H9 (cell line): ENCODE results near the gene ENO3. TPM values are rescaled to one million over a fixed set of nuclear protein-coding genes. Genes with fewer than 3 reads are reported as not detected.

Experiments used
- DNase-seq: peaks from one replicate; pipeline ENCODE4 v3.0.0-alpha.2; 2017
- H2AFZ ChIP-seq: one replicate; pipeline ENCODE4 v1.6.1; 2013; ENCODE audit warnings: mild to moderate bottlenecking, low read length, control low read depth, moderate library complexity
- H2AK5ac ChIP-seq: 2 replicates; pipeline ENCODE4 v1.6.1; 2013; ENCODE audit warnings: low read length, control low read depth, mixed read lengths; ENCODE audit not compliant: insufficient read length
- H2BK120ac ChIP-seq: one replicate; pipeline ENCODE4 v1.6.1; 2013; ENCODE audit warnings: low read depth, mild to moderate bottlenecking, low read length, control low read depth, inconsistent platforms; ENCODE audit not compliant: poor library complexity, severe bottlenecking
- H2BK12ac ChIP-seq: 2 replicates; pipeline ENCODE4 v1.6.1; 2013; ENCODE audit warnings: low read length, control low read depth, mixed read lengths, low read depth; ENCODE audit not compliant: insufficient read length
- H2BK15ac ChIP-seq: 2 replicates; pipeline ENCODE4 v1.6.1; 2013; ENCODE audit warnings: low read depth, low read length, control low read depth
- H2BK20ac ChIP-seq: one replicate; pipeline ENCODE4 v1.6.1; 2013; ENCODE audit warnings: low read depth, mild to moderate bottlenecking, low read length, control low read depth, inconsistent platforms; ENCODE audit not compliant: poor library complexity, severe bottlenecking
- H2BK5ac ChIP-seq: 2 replicates; pipeline ENCODE4 v1.6.1; 2013; ENCODE audit warnings: low read length, control low read depth, mixed read lengths; ENCODE audit not compliant: insufficient read length
- H3K14ac ChIP-seq: 2 replicates; pipeline ENCODE4 v1.6.1; 2013; ENCODE audit warnings: low read length, control low read depth; ENCODE audit not compliant: insufficient read depth
- H3K18ac ChIP-seq: 2 replicates; pipeline ENCODE4 v1.6.1; 2013; ENCODE audit warnings: low read depth, mild to moderate bottlenecking, mixed read lengths, low read length, control low read depth; ENCODE audit not compliant: insufficient read length
- H3K23ac ChIP-seq: 2 replicates; pipeline ENCODE4 v1.6.1; 2013; ENCODE audit warnings: low read length, control low read depth, mixed read lengths, low read depth; ENCODE audit not compliant: insufficient read length
- H3K23me2 ChIP-seq: 2 replicates; pipeline ENCODE4 v1.6.1; 2013; ENCODE audit warnings: low read depth, mild to moderate bottlenecking, mixed read lengths, low read length, control low read depth; ENCODE audit not compliant: insufficient read length, poor library complexity, severe bottlenecking
- H3K27ac ChIP-seq: 2 replicates; pipeline ENCODE4 v1.5.1; 2013; ENCODE audit warnings: low read length, control low read depth, mixed read lengths, low read depth; ENCODE audit not compliant: insufficient read length
- H3K27me3 ChIP-seq: 2 replicates; pipeline ENCODE4 v1.6.1; 2013; ENCODE audit warnings: low read length, control low read depth, inconsistent platforms; ENCODE audit not compliant: insufficient read depth
- H3K4ac ChIP-seq: 2 replicates; pipeline ENCODE4 v1.6.1; 2013; ENCODE audit warnings: low read depth, mild to moderate bottlenecking, control low read depth, inconsistent platforms, low read length, moderate library complexity
- H3K4me1 ChIP-seq: 2 replicates; pipeline ENCODE4 v1.6.1; 2013; ENCODE audit warnings: low read length, control low read depth, inconsistent platforms; ENCODE audit not compliant: insufficient read depth
- H3K4me2 ChIP-seq: 2 replicates; pipeline ENCODE4 v1.6.1; 2013; ENCODE audit warnings: low read length, control low read depth, mixed read lengths; ENCODE audit not compliant: insufficient read length, insufficient read depth
- H3K56ac ChIP-seq: 2 replicates; pipeline ENCODE4 v1.6.1; 2013; ENCODE audit warnings: low read depth, mild to moderate bottlenecking, mixed read lengths, low read length, control low read depth; ENCODE audit not compliant: insufficient read length
- H3K79me1 ChIP-seq: 2 replicates; pipeline ENCODE4 v1.6.1; 2013; ENCODE audit warnings: low read depth, mild to moderate bottlenecking, moderate library complexity, low read length, control low read depth, inconsistent platforms; ENCODE audit not compliant: insufficient read depth, poor library complexity, severe bottlenecking
- H3K79me2 ChIP-seq: 2 replicates; pipeline ENCODE4 v1.6.1; 2013; ENCODE audit warnings: low read length, control low read depth, inconsistent platforms; ENCODE audit not compliant: insufficient read depth
- H3K9ac ChIP-seq: 2 replicates; pipeline ENCODE4 v1.6.1; 2013; ENCODE audit warnings: low read length, control low read depth, mixed read lengths; ENCODE audit not compliant: insufficient read length; ENCODE audit errors: extremely low read depth
- H3K9me3 ChIP-seq: one replicate; pipeline ENCODE4 v1.6.1; 2013; ENCODE audit warnings: low read depth, low read length, inconsistent platforms; ENCODE audit not compliant: control insufficient read depth
- H3T11ph ChIP-seq: one replicate; pipeline ENCODE4 v1.6.1; 2013; ENCODE audit warnings: mild to moderate bottlenecking, low read length, control low read depth, inconsistent platforms
- H4K20me1 ChIP-seq: one replicate; pipeline ENCODE4 v1.6.1; 2013; ENCODE audit not compliant: control insufficient read depth, insufficient read length, insufficient read depth
- H4K5ac ChIP-seq: 2 replicates; pipeline ENCODE4 v1.6.1; 2013; ENCODE audit warnings: low read depth, mild to moderate bottlenecking, mixed read lengths, low read length, control low read depth; ENCODE audit not compliant: insufficient read length
- H4K8ac ChIP-seq: replicated peaks from 2 replicates; pipeline ENCODE4 v1.6.1; 2013; ENCODE audit warnings: low read length, control low read depth, mixed read lengths, low read depth; ENCODE audit not compliant: insufficient read length
- H4K91ac ChIP-seq: 2 replicates; pipeline ENCODE4 v1.6.1; 2013; ENCODE audit warnings: low read depth, mild to moderate bottlenecking, moderate library complexity, mixed read lengths, low read length, control low read depth; ENCODE audit not compliant: insufficient read length
- H3K27ac Mint-ChIP-seq, 3 experiments: 2 replicates in 2 of 3; 3 replicates in 1 of 3; pipeline ENCODE4 v1.8.0; 2020 to 2021; ENCODE audit warnings: mixed read lengths in 3 of 3, mild to moderate bottlenecking in 1 of 3, moderate library complexity in 1 of 3
- H3K27me3 Mint-ChIP-seq: 2 replicates; pipeline ENCODE4 v1.8.0; 2021; ENCODE audit warnings: low read depth, mild to moderate bottlenecking, moderate library complexity, mixed read lengths
- H3K36me3 Mint-ChIP-seq, 3 experiments: 2 replicates in 2 of 3; 3 replicates in 1 of 3; pipeline ENCODE4 v1.8.0; 2020 to 2021; ENCODE audit warnings: low read depth in 3 of 3, mixed read lengths in 3 of 3; ENCODE audit not compliant: insufficient read depth in 1 of 3
- H3K4me1 Mint-ChIP-seq, 2 experiments: 2 replicates each; pipeline ENCODE4 v1.8.0; 2020; ENCODE audit warnings: mixed read lengths in 2 of 2
- H3K4me3 Mint-ChIP-seq, 2 experiments: 2 replicates in 1 of 2; 3 replicates in 1 of 2; pipeline ENCODE4 v1.8.0; 2020 to 2021; ENCODE audit warnings: mild to moderate bottlenecking in 2 of 2, mixed read lengths in 2 of 2, moderate library complexity in 1 of 2
- H3K9me3 Mint-ChIP-seq, 2 experiments: 2 replicates in 1 of 2; 3 replicates in 1 of 2; pipeline ENCODE4 v1.8.0; 2020; ENCODE audit warnings: mild to moderate bottlenecking in 2 of 2, mixed read lengths in 2 of 2, moderate library complexity in 1 of 2
- WGBS: extraction: QIAGEN DNeasy Blood & Tissue Kit; methylation state at CpG from one replicate; pipeline ENCODE4 v1.1.7; 2013; ENCODE audit warnings: missing lambda C conversion rate, low lambda C conversion rate, mixed read lengths; ENCODE audit not compliant: insufficient read length; ENCODE audit errors: extremely low coverage; 5-methylcytosine and 5-hydroxymethylcytosine counted together
- total RNA-seq: library from RNA; stranded (reverse); gene quantifications from 2 replicates; pipeline ENCODE4 v1.2.1, GENCODE V29; 2021
- TF ChIP-seq, protein P1 (sequence below): fragments of 200-600 bp; sonication (generic); conservative IDR thresholded peaks from 3 replicates; pipeline ENCODE4 v1.8.0; 2021; ENCODE audit warnings: antibody characterized with exemption, mild to moderate bottlenecking

Gene ENO3
- total RNA-seq, 1 experiment from 2014 or later, result 25.4 TPM

DNA sequence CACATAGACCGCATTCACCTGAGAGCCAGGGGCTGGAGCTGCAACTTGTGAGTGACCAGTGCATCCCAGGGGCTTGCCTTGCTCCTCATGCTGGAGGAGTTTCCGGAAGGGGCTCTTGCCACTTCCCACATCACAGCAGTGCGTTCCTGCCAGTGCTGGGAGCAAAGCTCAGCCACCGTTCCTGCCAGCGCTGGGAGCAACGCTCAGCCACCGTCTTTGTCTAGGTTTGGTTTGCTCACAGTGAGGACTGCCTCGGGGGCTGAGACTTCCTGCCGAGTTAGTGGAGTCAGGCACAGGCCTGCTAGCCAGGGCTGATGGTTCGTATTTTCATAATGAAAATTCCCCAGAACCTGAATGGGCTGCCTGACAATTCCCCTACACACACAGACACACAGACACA lies 42.6 kb upstream of the ENO3 start:
- Mint-ChIP-seq H3K27ac (no peak overlapping the region), H3K36me3 (no peaks in the 10 kb centered on the region), H3K27me3 (peaks cover 16% of the 10 kb centered on the region), H3K4me1 (peaks cover 9 to 12% of the 10 kb centered on the region in 2 experiments), H3K9me3 (no peaks in the 10 kb centered on the region), H3K4me3 (no peak overlapping the region)
- H3K23ac ChIP-seq, result no peak overlapping the region
- H2BK120ac ChIP-seq, result no peak overlapping the region
- H4K91ac ChIP-seq, result no peak overlapping the region
- H2BK15ac ChIP-seq, result no peak overlapping the region
- no peak overlapping the region for H2BK20ac ChIP-seq
- peak; percentile 84 for DNase-seq
- TF ChIP-seq, protein P1, sequence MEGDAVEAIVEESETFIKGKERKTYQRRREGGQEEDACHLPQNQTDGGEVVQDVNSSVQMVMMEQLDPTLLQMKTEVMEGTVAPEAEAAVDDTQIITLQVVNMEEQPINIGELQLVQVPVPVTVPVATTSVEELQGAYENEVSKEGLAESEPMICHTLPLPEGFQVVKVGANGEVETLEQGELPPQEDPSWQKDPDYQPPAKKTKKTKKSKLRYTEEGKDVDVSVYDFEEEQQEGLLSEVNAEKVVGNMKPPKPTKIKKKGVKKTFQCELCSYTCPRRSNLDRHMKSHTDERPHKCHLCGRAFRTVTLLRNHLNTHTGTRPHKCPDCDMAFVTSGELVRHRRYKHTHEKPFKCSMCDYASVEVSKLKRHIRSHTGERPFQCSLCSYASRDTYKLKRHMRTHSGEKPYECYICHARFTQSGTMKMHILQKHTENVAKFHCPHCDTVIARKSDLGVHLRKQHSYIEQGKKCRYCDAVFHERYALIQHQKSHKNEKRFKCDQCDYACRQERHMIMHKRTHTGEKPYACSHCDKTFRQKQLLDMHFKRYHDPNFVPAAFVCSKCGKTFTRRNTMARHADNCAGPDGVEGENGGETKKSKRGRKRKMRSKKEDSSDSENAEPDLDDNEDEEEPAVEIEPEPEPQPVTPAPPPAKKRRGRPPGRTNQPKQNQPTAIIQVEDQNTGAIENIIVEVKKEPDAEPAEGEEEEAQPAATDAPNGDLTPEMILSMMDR, result no peak
- H2AK5ac ChIP-seq, result no peak overlapping the region
- H3K9ac ChIP-seq, result no peak overlapping the region
- no peaks in the 10 kb centered on the region for H4K20me1 ChIP-seq
- no peak overlapping the region for H3T11ph ChIP-seq
- H3K14ac ChIP-seq, result no peak overlapping the region
- no peak overlapping the region for H3K27ac ChIP-seq
- no peak overlapping the region for H3K4me2 ChIP-seq
- no peak overlapping the region for H4K8ac ChIP-seq
- H3K27me3 ChIP-seq, result no peaks in the 10 kb centered on the region
- no peak overlapping the region for H3K18ac ChIP-seq
- H3K23me2 ChIP-seq, result no peaks in the 10 kb centered on the region
- no peak overlapping the region for H3K4ac ChIP-seq
- H2BK5ac ChIP-seq, result no peak overlapping the region
- WGBS, result no CpG with 5 or more reads among the region's 10 CpGs
- H3K4me1 ChIP-seq, result peaks cover 1% of the 10 kb centered on the region; the same call in 1 of the 2 replicates
- H3K56ac ChIP-seq, result no peak overlapping the region
- no peaks in the 10 kb centered on the region for H3K79me1 ChIP-seq
- no peak overlapping the region for H4K5ac ChIP-seq
- no peaks in the 10 kb centered on the region for H3K9me3 ChIP-seq
- H2BK12ac ChIP-seq, result no peak overlapping the region
- H2AFZ ChIP-seq, result no peak overlapping the region
- no peaks in the 10 kb centered on the region for H3K79me2 ChIP-seq
